ENCODE results near the gene FAM168A.
A peak's percentile ranks its signal among the peaks of the same experiment; 100 is the strongest.

DNA sequence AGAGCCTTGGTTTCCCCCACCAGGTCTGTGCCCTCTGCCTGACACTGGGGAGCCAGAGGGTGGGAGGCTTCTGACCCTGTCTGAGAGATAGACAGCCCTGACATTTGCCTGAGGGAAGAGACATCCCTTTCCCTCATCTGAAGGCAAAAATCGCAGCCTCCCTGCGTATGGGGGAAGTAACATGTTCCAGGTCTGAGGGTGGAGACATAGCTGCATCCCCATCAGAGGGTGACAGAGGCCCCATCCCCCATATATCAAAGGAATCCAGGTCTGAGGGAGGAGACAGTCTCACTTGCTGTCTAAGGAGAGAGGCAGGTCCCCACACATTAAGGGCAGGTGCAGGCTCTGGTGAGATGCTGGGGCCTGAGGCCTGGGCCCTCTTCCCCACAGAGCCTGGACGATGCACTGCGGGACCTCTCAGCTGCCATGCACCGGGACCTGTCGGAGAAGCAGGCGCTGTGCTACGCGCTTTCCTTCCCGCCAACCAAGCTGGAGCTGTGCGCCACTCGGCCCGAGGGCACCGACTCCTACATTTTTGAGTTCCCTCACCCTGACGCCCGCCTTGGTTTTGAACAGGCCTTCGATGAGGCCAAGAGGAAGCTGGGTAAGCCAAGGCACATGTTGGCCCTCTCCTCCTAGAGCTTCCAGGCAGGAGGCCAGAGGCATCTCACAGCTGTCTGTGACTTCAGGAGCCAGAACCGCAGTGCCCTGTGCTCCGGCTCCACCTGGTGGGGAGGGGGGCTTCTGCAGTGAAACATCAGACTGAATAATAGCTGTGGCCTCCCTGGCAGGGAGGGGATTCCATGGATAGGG, 237.8 kb downstream of the FAM168A start:
- TF ChIP-seq, protein P1, sequence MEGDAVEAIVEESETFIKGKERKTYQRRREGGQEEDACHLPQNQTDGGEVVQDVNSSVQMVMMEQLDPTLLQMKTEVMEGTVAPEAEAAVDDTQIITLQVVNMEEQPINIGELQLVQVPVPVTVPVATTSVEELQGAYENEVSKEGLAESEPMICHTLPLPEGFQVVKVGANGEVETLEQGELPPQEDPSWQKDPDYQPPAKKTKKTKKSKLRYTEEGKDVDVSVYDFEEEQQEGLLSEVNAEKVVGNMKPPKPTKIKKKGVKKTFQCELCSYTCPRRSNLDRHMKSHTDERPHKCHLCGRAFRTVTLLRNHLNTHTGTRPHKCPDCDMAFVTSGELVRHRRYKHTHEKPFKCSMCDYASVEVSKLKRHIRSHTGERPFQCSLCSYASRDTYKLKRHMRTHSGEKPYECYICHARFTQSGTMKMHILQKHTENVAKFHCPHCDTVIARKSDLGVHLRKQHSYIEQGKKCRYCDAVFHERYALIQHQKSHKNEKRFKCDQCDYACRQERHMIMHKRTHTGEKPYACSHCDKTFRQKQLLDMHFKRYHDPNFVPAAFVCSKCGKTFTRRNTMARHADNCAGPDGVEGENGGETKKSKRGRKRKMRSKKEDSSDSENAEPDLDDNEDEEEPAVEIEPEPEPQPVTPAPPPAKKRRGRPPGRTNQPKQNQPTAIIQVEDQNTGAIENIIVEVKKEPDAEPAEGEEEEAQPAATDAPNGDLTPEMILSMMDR (IDR thresholded peaks at IDR 0.05) = peak in 4 of 6 experiments; percentile 6 to 24 (median 11)
- no peak for TF ChIP-seq POLR2A (IDR thresholded peaks at IDR 0.05)
